HepG2 (cell line): ENCODE data around the gene RANBP2. TPM values are rescaled to one million over a fixed set of nuclear protein-coding genes. Genes with fewer than 3 reads are reported as not detected.

Source experiments
- CERS6 ChIP-seq: sonication (generic); formaldehyde crosslinking; IDR thresholded peaks from 2 replicates; pipeline ENCODE4 v1.5.0; 2020; ENCODE audit warnings: missing genetic modification reagents
- ESRRA ChIP-seq: sonication (generic); formaldehyde crosslinking; IDR thresholded peaks from 2 replicates; pipeline ENCODE4 v1.5.1; 2020; ENCODE audit warnings: mild to moderate bottlenecking, low read depth, missing genetic modification reagents
- FLYWCH1 ChIP-seq: sonication (generic); formaldehyde crosslinking; IDR thresholded peaks from 2 replicates; pipeline ENCODE4 v1.8.1; 2023; ENCODE audit warnings: mild to moderate bottlenecking, missing genetic modification reagents
- FOXA1 ChIP-seq, 2 experiments: fragments of 450-650 bp in 1 of 2; sonication (generic) in 1 of 2; formaldehyde crosslinking in 1 of 2; IDR thresholded peaks; 2 replicates each; pipeline versions ENCODE4 v1.4.0 to v1.6.1; 2016 to 2020; ENCODE audit warnings: missing genetic modification reagents in 1 of 2
- FOXM1 ChIP-seq: sonication (generic); formaldehyde crosslinking; IDR thresholded peaks from 2 replicates; pipeline ENCODE4 v1.5.0; 2020; ENCODE audit warnings: missing genetic modification reagents
- GATAD2A ChIP-seq: IDR thresholded peaks from 2 replicates; pipeline ENCODE4 v1.6.1; 2016
- HDAC6 ChIP-seq: fragments of 200-600 bp; sonication (generic); IDR thresholded peaks from 2 replicates; pipeline ENCODE4 v1.7.0; 2017; ENCODE audit warnings: mild to moderate bottlenecking, antibody characterized with exemption, low read length, low read depth
- IKZF1 ChIP-seq: fragments of 450-650 bp; IDR thresholded peaks from 2 replicates; pipeline ENCODE4 v1.7.1; 2016
- KLF12 ChIP-seq: sonication (generic); formaldehyde crosslinking; IDR thresholded peaks from 2 replicates; pipeline ENCODE4 v1.4.0; 2020; ENCODE audit warnings: missing genetic modification reagents, borderline replicate concordance
- KLF16 ChIP-seq, 2 experiments: sonication (generic) in 1 of 2; formaldehyde crosslinking in 1 of 2; IDR thresholded peaks; 2 replicates each; pipeline versions ENCODE4 v1.6.1 to v1.8.0; 2016 to 2023; ENCODE audit warnings: missing genetic modification reagents in 2 of 2, missing compliant biosample characterization in 1 of 2
- LBX2 ChIP-seq: sonication (generic); formaldehyde crosslinking; IDR thresholded peaks from 2 replicates; pipeline ENCODE4 v1.5.0; 2020; ENCODE audit warnings: missing genetic modification reagents, mild to moderate bottlenecking, borderline replicate concordance
- MTF2 ChIP-seq: sonication (generic); formaldehyde crosslinking; IDR thresholded peaks from 2 replicates; pipeline ENCODE4 v1.5.0; 2020; ENCODE audit warnings: missing genetic modification reagents, borderline replicate concordance
- NFIC ChIP-seq: IDR thresholded peaks from 2 replicates; pipeline ENCODE4 v1.6.1; 2012; ENCODE audit warnings: mild to moderate bottlenecking, low read length, inconsistent platforms
- PITX1 ChIP-seq: sonication (generic); formaldehyde crosslinking; IDR thresholded peaks from 2 replicates; pipeline ENCODE4 v1.5.1; 2020; ENCODE audit warnings: mild to moderate bottlenecking, missing genetic modification reagents
- TEAD3 ChIP-seq: optimal IDR thresholded peaks from 2 replicates; pipeline ENCODE3; 2016; ENCODE audit warnings: borderline replicate concordance
- THAP9 ChIP-seq: sonication (generic); formaldehyde crosslinking; IDR thresholded peaks from 2 replicates; pipeline ENCODE4; 2020; ENCODE audit warnings: missing genetic modification reagents, mild to moderate bottlenecking, borderline replicate concordance
- TIGD3 ChIP-seq: sonication (generic); formaldehyde crosslinking; IDR thresholded peaks from 2 replicates; pipeline ENCODE4 v1.5.1; 2020; ENCODE audit warnings: mild to moderate bottlenecking, missing genetic modification reagents, borderline replicate concordance
- ZBTB4 ChIP-seq: sonication (generic); formaldehyde crosslinking; IDR thresholded peaks from 2 replicates; pipeline ENCODE4 v1.4.0; 2020; ENCODE audit warnings: missing genetic modification reagents, mild to moderate bottlenecking, borderline replicate concordance
- ZFP36L1 ChIP-seq: sonication (generic); formaldehyde crosslinking; IDR thresholded peaks from 2 replicates; pipeline ENCODE4 v1.8.0; 2022; ENCODE audit warnings: mild to moderate bottlenecking, missing genetic modification reagents, moderate library complexity
- ZMAT3 ChIP-seq: sonication (generic); formaldehyde crosslinking; conservative IDR thresholded peaks from 2 replicates; pipeline ENCODE4 v1.7.0; 2021; ENCODE audit warnings: missing genetic modification reagents
- ZNF234 ChIP-seq: sonication (generic); formaldehyde crosslinking; conservative IDR thresholded peaks from 2 replicates; pipeline ENCODE4 v1.5.1; 2020; ENCODE audit warnings: mild to moderate bottlenecking, missing genetic modification reagents
- polyA plus RNA-seq, 8 experiments: library from polyadenylated mRNA; depleted of rRNA in 3 of 8; stranded (reverse) in 7 of 8; unstranded in 1 of 8; fragments of >200 nt; fragmentation: Illumina TruSeq in 4 of 8; extraction: Trizol in 4 of 8; gene quantifications; 2 replicates each; pipeline versions ENCODE4 v1.2.1 to v1.2.3, GENCODE V29; 2011 to 2016; ENCODE audit warnings: low read depth in 4 of 8, missing spikeins in 1 of 8, mixed read lengths in 1 of 8; ENCODE audit not compliant: insufficient read depth in 1 of 8
- total RNA-seq, 5 experiments: library from RNA; depleted of rRNA; stranded (reverse); fragments of >200 nt; fragmentation: Illumina TruSeq; extraction: Trizol; gene quantifications; 2 replicates each; pipeline ENCODE4 v1.2.3, GENCODE V29; 2016; ENCODE audit warnings: low read depth in 1 of 5
- TF ChIP-seq, protein P1 (sequence below): IDR thresholded peaks from 2 replicates; pipeline ENCODE4 v1.6.1; 2016

The RANBP2 gene
- total and polyA plus RNA-seq, 2 of the 13 experiments (the other 11 are each of a cell fraction or from before 2014, with no cell fraction given) = 12.2 to 87.0 TPM

- TF ChIP-seq NFIC = peak; percentile 66; the same call in 1 of the 2 replicates
- no peak for TF ChIP-seq PITX1 (CRISPR knock-in tag)
- no peak for TF ChIP-seq TIGD3
- TF ChIP-seq ESRRA (CRISPR knock-in tag) = 0 out of 2 replicates have a peak, but pooled peaks have one; percentile 30
- 0 out of 4 replicates have a peak, but pooled peaks of 1 of the 2 experiments have one; percentile 58 for TF ChIP-seq KLF16 (CRISPR knock-in tag; IDR thresholded peaks at IDR 0.05)
- TF ChIP-seq MTF2 (CRISPR knock-in tag) = no peak
- no peak for TF ChIP-seq CERS6 (CRISPR knock-in tag)
- TF ChIP-seq, protein P1, sequence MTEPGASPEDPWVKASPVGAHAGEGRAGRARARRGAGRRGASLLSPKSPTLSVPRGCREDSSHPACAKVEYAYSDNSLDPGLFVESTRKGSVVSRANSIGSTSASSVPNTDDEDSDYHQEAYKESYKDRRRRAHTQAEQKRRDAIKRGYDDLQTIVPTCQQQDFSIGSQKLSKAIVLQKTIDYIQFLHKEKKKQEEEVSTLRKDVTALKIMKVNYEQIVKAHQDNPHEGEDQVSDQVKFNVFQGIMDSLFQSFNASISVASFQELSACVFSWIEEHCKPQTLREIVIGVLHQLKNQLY (CRISPR knock-in tag) = no peak
- no peak for TF ChIP-seq FLYWCH1 (CRISPR knock-in tag)
- TF ChIP-seq FOXM1 (CRISPR knock-in tag) = no peak
- 0 out of 2 replicates have a peak, but pooled peaks have one; percentile 24 for TF ChIP-seq ZMAT3 (CRISPR knock-in tag)
- no peak for TF ChIP-seq LBX2 (CRISPR knock-in tag)
- TF ChIP-seq HDAC6 = no peak
- TF ChIP-seq ZFP36L1 = no peak
- no peak for TF ChIP-seq ZBTB4
- no peak for TF ChIP-seq ZNF234 (CRISPR knock-in tag)
- no peak for TF ChIP-seq IKZF1
- TF ChIP-seq KLF12 = no peak
- TF ChIP-seq TEAD3 (CRISPR knock-in tag) = peak; percentile 31
- peak; percentile 70 for TF ChIP-seq GATAD2A (CRISPR knock-in tag)
- no peak for TF ChIP-seq THAP9
- no peak for TF ChIP-seq FOXA1 (IDR thresholded peaks at IDR 0.05)
- TF ChIP-seq FOXA1 (CRISPR knock-in tag; IDR thresholded peaks at IDR 0.05) = peak; percentile 45
Measured at GRCh38 chr2:108833219-108833618, 113.9 kb downstream of the RANBP2 start (continued).
